OCI-LY7 (cell line): ENCODE data around the gene LDHB. TPM values are rescaled to one million over a fixed set of nuclear protein-coding genes. Genes with fewer than 3 reads are reported as not detected.

ENCODE experiments used
- BruUV-seq: library from RNA; stranded (reverse); fragments of 400-500 nt; replicated peaks from 2 replicates; lab custom pipeline; 2021; lab: Mats Ljungman, UMichigan
- CTCF ChIA-PET: fragments of 300-600 bp; sonication (Branson Sonifier 250); formaldehyde crosslinking; loops from one replicate; lab custom pipeline; 2022; ENCODE audit warnings: antibody characterized with exemption; ENCODE audit not compliant: unreplicated experiment; lab: Charles Lee
- POLR2A ChIA-PET: fragments of 300-600 bp; sonication (Branson Sonifier 250); formaldehyde crosslinking; loops from one replicate; lab custom pipeline; 2022; ENCODE audit warnings: antibody characterized with exemption; lab: Charles Lee
- DNase-seq: peaks from one replicate; pipeline ENCODE4 v3.0.0-alpha.2; 2015; ENCODE audit warnings: low spot score
- H2AFZ ChIP-seq: fragments of 200-600 bp; sonication (generic), shearing (Covaris generic); 2 replicates; pipeline ENCODE4 v1.6.1; 2014; ENCODE audit warnings: mild to moderate bottlenecking, antibody characterized with exemption, low read length, moderate library complexity
- H3K27ac ChIP-seq: fragments of 200-600 bp; sonication (generic); 2 replicates; pipeline ENCODE4 v1.5.1; 2014; ENCODE audit warnings: mixed run types, low read depth, mild to moderate bottlenecking, moderate library complexity, low read length, inconsistent platforms; ENCODE audit not compliant: poor library complexity, severe bottlenecking
- H3K36me3 ChIP-seq: fragments of 200-600 bp; sonication (generic); 2 replicates; pipeline ENCODE4 v1.6.1; 2014; ENCODE audit warnings: mild to moderate bottlenecking, antibody characterized with exemption, low read length, moderate library complexity, mixed read lengths; ENCODE audit not compliant: insufficient read depth
- H3K4me1 ChIP-seq: fragments of 200-600 bp; sonication (generic); 2 replicates; pipeline ENCODE4 v1.5.1; 2014; ENCODE audit warnings: mild to moderate bottlenecking, low read length; ENCODE audit not compliant: insufficient read depth, poor library complexity, severe bottlenecking
- H3K4me2 ChIP-seq: fragments of 200-600 bp; sonication (generic); 2 replicates; pipeline ENCODE4 v1.6.1; 2014; ENCODE audit warnings: mild to moderate bottlenecking, low read length
- H3K4me3 ChIP-seq: fragments of 200-600 bp; sonication (generic); 2 replicates; pipeline ENCODE4 v1.5.1; 2014; ENCODE audit warnings: mild to moderate bottlenecking, low read depth, low read length; ENCODE audit not compliant: poor library complexity, severe bottlenecking
- H3K79me2 ChIP-seq: fragments of 200-600 bp; sonication (generic); 2 replicates; pipeline ENCODE4 v1.6.1; 2016; ENCODE audit warnings: low read depth, mild to moderate bottlenecking, low read length, moderate library complexity, mixed read lengths; ENCODE audit not compliant: insufficient read depth
- H3K9me2 ChIP-seq: fragments of 200-600 bp; sonication (generic); 2 replicates; pipeline ENCODE4 v1.6.1; 2016; ENCODE audit warnings: mild to moderate bottlenecking, low read length, mixed read lengths; ENCODE audit not compliant: insufficient read depth
- H3K9me3 ChIP-seq: fragments of 200-600 bp; sonication (generic); 2 replicates; pipeline ENCODE4 v1.6.1; 2014; ENCODE audit warnings: mild to moderate bottlenecking, mixed run types, low read length, mixed read lengths
- H4K20me1 ChIP-seq: fragments of 200-600 bp; sonication (generic); 2 replicates; pipeline ENCODE4 v1.6.1; 2014; ENCODE audit warnings: mild to moderate bottlenecking, antibody characterized with exemption, low read length, moderate library complexity, mixed read lengths; ENCODE audit not compliant: insufficient read depth
- CTCF ChIP-seq: fragments of 200-600 bp; sonication (generic); conservative IDR thresholded peaks from 2 replicates; pipeline ENCODE4 v1.5.1; 2014; ENCODE audit warnings: mild to moderate bottlenecking, antibody characterized with exemption, low read length, moderate library complexity, mixed read lengths
- EZH2phosphoT487 ChIP-seq: fragments of 200-600 bp; sonication (generic); IDR thresholded peaks from 2 replicates; pipeline ENCODE4 v1.6.1; 2018; ENCODE audit warnings: low read depth, borderline replicate concordance, mild to moderate bottlenecking, mixed run types, antibody characterized with exemption, low read length, moderate library complexity, mixed read lengths
- intact Hi-C: fragments of 100-400 bp; cut with micrococcal nuclease; formaldehyde crosslinking; loops from one replicate; pipeline ENCODE4 v1.10.0; 2022; ENCODE audit not compliant: unreplicated experiment
- total RNA-seq, 2 experiments: library from RNA; depleted of rRNA in 1 of 2; stranded (reverse); fragments of >200 nt in 1 of 2; shearing (Covaris generic) in 1 of 2; gene quantifications; 2 replicates each; pipeline ENCODE4 v1.2.3, GENCODE V29; 2014 to 2022

The LDHB gene
- total RNA-seq, 2 experiments from 2014 or later = 551 to 999 TPM

GRCh38 chr12:21585485-21585884, 72.2 kb downstream of the LDHB start:
- Histone ChIP-seq H3K36me3 (no peaks in the 10 kb centered on the region), H3K4me2 (no peak overlapping the region), H3K9me2 (no peaks in the 10 kb centered on the region), H3K4me1 (no peaks in the 10 kb centered on the region), H3K79me2 (no peaks in the 10 kb centered on the region), H3K4me3 (no peak overlapping the region), H3K27ac (no peak overlapping the region), H4K20me1 (no peaks in the 10 kb centered on the region), H3K9me3 (no peaks in the 10 kb centered on the region), H2AFZ (no peak overlapping the region)
- ChIA-PET CTCF (no interaction called here), POLR2A (no interaction called here)
- BruUV-seq = no TSS peak
- TF ChIP-seq EZH2phosphoT487 (no peak), CTCF (no peak)
- DNase-seq = no peak
- intact Hi-C loops = no loop called here

Other genes with a start within 250 kb of the LDHB start
- 8.5 and 12.1 TPM in 2 replicates for gene PYROXD1, start 220.2 kb downstream of the LDHB start, total RNA-seq (2014; rRNA removed; shearing (Covaris generic))
- 16.2 and 18.7 TPM in 2 replicates for gene PYROXD1, start 220.2 kb downstream of the LDHB start, total RNA-seq (2022)
- gene RECQL, start 156.2 kb downstream of the LDHB start, total RNA-seq (2014; rRNA removed; shearing (Covaris generic)) = 53.1 and 55.9 TPM in 2 replicates
- 70.3 and 72.8 TPM in 2 replicates for gene RECQL, start 156.2 kb downstream of the LDHB start, total RNA-seq (2022)
- gene GOLT1B, start 156.1 kb downstream of the LDHB start, total RNA-seq (2014; rRNA removed; shearing (Covaris generic)) = 9.5 and 12.7 TPM in 2 replicates
- 25.3 and 30.7 TPM in 2 replicates for gene GOLT1B, start 156.1 kb downstream of the LDHB start, total RNA-seq (2022)
- 0.35 TPM in 1 of 2 replicates, not detected in the other for gene SPX, start 131.5 kb downstream of the LDHB start, total RNA-seq (2014; rRNA removed; shearing (Covaris generic))
- 0.90 and 1.2 TPM in 2 replicates for gene SPX, start 131.5 kb downstream of the LDHB start, total RNA-seq (2022)
- not detected in 2 replicates for gene GYS2, start 53.0 kb downstream of the LDHB start, total RNA-seq (2014; rRNA removed; shearing (Covaris generic))
- gene GYS2, start 53.0 kb downstream of the LDHB start, total RNA-seq (2022) = not detected in 2 replicates
- not detected in 2 replicates for gene KCNJ8, start 116.9 kb upstream of the LDHB start, total RNA-seq (2014; rRNA removed; shearing (Covaris generic))
- not detected in 2 replicates for gene KCNJ8, start 116.9 kb upstream of the LDHB start, total RNA-seq (2022)